GM12878 (cell line): ENCODE data around the gene OPN1SW. TPM values are rescaled to one million over a fixed set of nuclear protein-coding genes. Genes with fewer than 3 reads are reported as not detected.

Experiments used
- ATAC-seq: fragments of 200-7000 bp; cut with Tn5 transposase; 3 replicates; pipeline ENCODE4 v1.9.1; 2020; ENCODE audit warnings: mild to moderate bottlenecking, moderate library complexity
- BruUV-seq: library from RNA; stranded (reverse); fragments of 400-500 nt; replicated peaks from 2 replicates; lab custom pipeline; 2021; lab: Mats Ljungman, UMichigan
- CTCF ChIA-PET: fragments of 300-600 bp; sonication (Branson Sonifier 250); formaldehyde crosslinking; extraction: SDS; loops from one replicate; lab custom pipeline; 2021; ENCODE audit warnings: inconsistent platforms; lab: Yijun Ruan, JAX
- POLR2A ChIA-PET: fragments of 350-600 bp; formaldehyde crosslinking; extraction: SDS; loops from one replicate; lab custom pipeline; 2021; ENCODE audit warnings: inconsistent platforms; lab: Charles Lee
- RAD21 ChIA-PET: fragments of 300-600 bp; sonication (Branson Sonifier 250); formaldehyde crosslinking; loops from one replicate; lab custom pipeline; 2023; ENCODE audit warnings: antibody characterized with exemption; ENCODE audit not compliant: unreplicated experiment; lab: Charles Lee
- SMC1A ChIA-PET: fragments of 300-600 bp; sonication (Branson Sonifier 250); formaldehyde crosslinking; loops from one replicate; lab custom pipeline; 2023; ENCODE audit not compliant: unreplicated experiment, uncharacterized antibody; lab: Charles Lee
- DNase-seq: peaks from one replicate; pipeline ENCODE4 v3.0.0-alpha.2; 2011; ENCODE audit warnings: low read depth, low spot score
- FAIRE-seq: peaks from 3 replicates; lab custom pipeline; 2011; peaks lifted over from hg19 to GRCh38; lab: Jason Lieb, UNC
- H2AFZ ChIP-seq: 2 replicates; pipeline ENCODE4 v1.6.0; 2011; ENCODE audit warnings: low read depth, low read length, control low read depth; ENCODE audit not compliant: control insufficient read depth
- H3K27ac ChIP-seq: 2 replicates; pipeline ENCODE4 v1.5.1; 2011; ENCODE audit warnings: control low read depth; ENCODE audit not compliant: control insufficient read depth, insufficient read depth
- H3K27me3 ChIP-seq, 2 experiments: replicated peaks in 1 of 2; 2 replicates each; pipeline versions ENCODE4 v1.6.0 to v1.6.1; 2011; ENCODE audit warnings: low read length in 1 of 2; ENCODE audit not compliant: control insufficient read depth in 2 of 2, insufficient read depth in 2 of 2
- H3K36me3 ChIP-seq, 2 experiments: 2 replicates each; pipeline ENCODE4 v1.5.1; 2011; ENCODE audit warnings: low read length in 1 of 2; ENCODE audit not compliant: control insufficient read depth in 2 of 2, insufficient read depth in 2 of 2
- H3K4me1 ChIP-seq: 2 replicates; pipeline ENCODE4 v1.6.1; 2011; ENCODE audit warnings: mild to moderate bottlenecking, low read length, moderate library complexity, mixed read lengths; ENCODE audit not compliant: control insufficient read depth, insufficient read depth
- H3K4me2 ChIP-seq: 2 replicates; pipeline ENCODE4 v1.6.0; 2011; ENCODE audit warnings: control low read depth; ENCODE audit not compliant: control insufficient read depth, insufficient read depth
- H3K4me3 ChIP-seq: fragments of 200-600 bp; sonication (generic); 2 replicates; pipeline ENCODE4 v1.5.1; 2016
- H3K79me2 ChIP-seq: 2 replicates; pipeline ENCODE4 v1.6.0; 2011; ENCODE audit warnings: low read length; ENCODE audit not compliant: control insufficient read depth, insufficient read depth
- H3K9ac ChIP-seq: 2 replicates; pipeline ENCODE4 v1.8.0; 2011; ENCODE audit warnings: low read length, control low read depth, mixed read lengths; ENCODE audit not compliant: control insufficient read depth, insufficient read depth
- H3K9me3 ChIP-seq: replicated peaks from 3 replicates; pipeline ENCODE4 v1.5.1; 2011; ENCODE audit warnings: mild to moderate bottlenecking, low read length; ENCODE audit not compliant: control insufficient read depth, insufficient read depth
- H4K20me1 ChIP-seq: 2 replicates; pipeline ENCODE4 v1.6.0; 2011; ENCODE audit not compliant: control insufficient read depth, insufficient read depth
- GATAD2B ChIP-seq: fragments of 450-650 bp; conservative IDR thresholded peaks from 2 replicates; pipeline ENCODE4 v1.6.1; 2017; ENCODE audit warnings: low read depth, mild to moderate bottlenecking, moderate library complexity
- HDAC2 ChIP-seq: fragments of 200-600 bp; sonication (generic); IDR thresholded peaks from 2 replicates; pipeline ENCODE4 v1.6.1; 2017
- IRF5 ChIP-seq: fragments of 450-650 bp; IDR thresholded peaks from 2 replicates; pipeline ENCODE4 v1.6.1; 2017; ENCODE audit warnings: borderline replicate concordance
- MLLT1 ChIP-seq: fragments of 450-650 bp; IDR thresholded peaks from 2 replicates; pipeline ENCODE4 v1.6.1; 2016; ENCODE audit warnings: mild to moderate bottlenecking
- NFXL1 ChIP-seq: fragments of 450-650 bp; IDR thresholded peaks from 2 replicates; pipeline ENCODE4 v1.6.1; 2017; ENCODE audit warnings: antibody characterized with exemption, mild to moderate bottlenecking, borderline replicate concordance
- RELA ChIP-seq: fragments of 450-650 bp; IDR thresholded peaks from 2 replicates; pipeline ENCODE4 v1.8.0; 2014; ENCODE audit warnings: borderline replicate concordance; ENCODE audit not compliant: partially characterized antibody
- SMAD5 ChIP-seq: IDR thresholded peaks from 2 replicates; pipeline ENCODE4 v1.6.1; 2016; ENCODE audit warnings: antibody characterized with exemption, low read depth
- SUZ12 ChIP-seq: fragments of 200-600 bp; sonication (generic); IDR thresholded peaks from one replicate; pipeline ENCODE4 v1.6.1; 2018; ENCODE audit warnings: antibody characterized with exemption, mild to moderate bottlenecking; ENCODE audit not compliant: unreplicated experiment
- USF2 ChIP-seq: IDR thresholded peaks from 2 replicates; pipeline ENCODE4 v1.6.1; 2011; ENCODE audit warnings: low read depth, low read length, improper control_type of control experiment, borderline replicate concordance
- ZBTB11 ChIP-seq: fragments of 450-650 bp; formaldehyde crosslinking; IDR thresholded peaks from 2 replicates; pipeline ENCODE4 v1.5.0; 2022; ENCODE audit warnings: mild to moderate bottlenecking, missing genetic modification characterization
- WGBS: methylation state at CpG from one replicate; pipeline ENCODE4 v1.1.6; 2016; ENCODE audit warnings: low lambda C conversion rate; ENCODE audit not compliant: insufficient replicate concordance, insufficient coverage; ENCODE audit errors: missing lambda C conversion rate; 5-methylcytosine and 5-hydroxymethylcytosine counted together
- in situ Hi-C: fragments of 300-500 bp; cut with MboI; formaldehyde crosslinking; loops from 9 replicates; pipeline ENCODE4 v1.14.3; 2018; ENCODE audit warnings: mixed read lengths
- intact Hi-C: fragments of 100-400 bp; cut with micrococcal nuclease; formaldehyde crosslinking; loops from one replicate; pipeline ENCODE4 v1.14.2; 2022; ENCODE audit not compliant: unreplicated experiment
- polyA plus RNA-seq, 11 experiments: library from polyadenylated mRNA; depleted of rRNA in 4 of 11; unstranded in 6 of 11; stranded (reverse) in 5 of 11; fragments of >200 nt; fragmentation: Nextera tagmentation in 4 of 11; fragmentation: Illumina TruSeq in 1 of 11; extraction: Ambion mirVana in 4 of 11; extraction: Trizol in 1 of 11; gene quantifications; 1 replicate in 1 of 11; 2 replicates in 10 of 11; pipeline versions ENCODE4 v1.2.1 to v1.2.3, GENCODE V29; 2011 to 2016; ENCODE audit warnings: inconsistent platforms in 2 of 11, missing spikeins in 2 of 11, low read depth in 1 of 11
- total RNA-seq, 4 experiments: library from RNA; depleted of rRNA in 3 of 4; stranded (reverse); fragments of >200 nt in 3 of 4; fragmentation: Illumina TruSeq in 1 of 4; extraction: Trizol in 1 of 4; gene quantifications; 2 replicates each; pipeline versions ENCODE4 v1.2.1 to v1.2.3, GENCODE V29; 2013 to 2021

Gene OPN1SW
- total and polyA plus RNA-seq, 10 of the 15 experiments (the other 5 are each of a cell fraction or from before 2014, with no cell fraction given), result 0.11 to 0.35 (median 0.19) TPM; not detected in 6

GRCh38 chr7:128791121-128791971 is 15.8 kb upstream of the OPN1SW start, which contains the start of gene CCDC136 (continued):
- TF ChIP-seq MLLT1 (no peak), IRF5 (no peak), GATAD2B (peak; percentile 34), SUZ12 (no peak), NFXL1 (peak; percentile 89; the same call in 1 of the 2 replicates)

GRCh38 chr7:128790315-128791041 is 14.9 kb upstream of the OPN1SW start:
- intact Hi-C loops (loop anchor here (5.0 kb wide), 2 partner anchors 92 to 302 kb away; no protein-coding TSS in a partner anchor), in situ Hi-C loops (no loop called here)
- 16% methylated on average over 32 of the region's 45 CpGs for WGBS
- DNase-seq (no peak), ATAC-seq (peak; percentile 47), FAIRE-seq (no peak)
- no peaks in the 10 kb centered on the region for H3K9me3 ChIP-seq
- RAD21 ChIA-PET, result interaction anchor here (0.6 to 1.2 kb wide), 4 partner anchors 8 to 109 kb away, joined by 3 to 4 read pairs (median 3); no protein-coding TSS in a partner anchor
- H3K27me3 ChIP-seq, result peaks cover 2% of the 10 kb centered on the region in 2 experiments; a peak in 3 of 4 replicates
- SMC1A ChIA-PET, result no interaction called here
- POLR2A ChIA-PET, result interaction anchor here (0.6 kb wide), 2 partner anchors 28 to 50 kb away, joined by 3 read pairs; no protein-coding TSS in a partner anchor
- no peak overlapping the region for H3K9ac ChIP-seq
- BruUV-seq, result no TSS peak
- no peaks in the 10 kb centered on the region for H3K36me3 ChIP-seq
- CTCF ChIA-PET, result interaction anchor here (0.5 kb wide), 1 partner anchor 316 kb away, joined by 5 read pairs; no protein-coding TSS in a partner anchor
- peak overlapping the region; percentile 93 for H2AFZ ChIP-seq
- H3K4me1 ChIP-seq, result peaks cover 3% of the 10 kb centered on the region; the same call in 1 of the 2 replicates
- H3K4me2 ChIP-seq, result peak overlapping the region; percentile 87
- peak overlapping the region; percentile 87 for H3K4me3 ChIP-seq
- H4K20me1 ChIP-seq, result no peaks in the 10 kb centered on the region
- no peak overlapping the region for H3K27ac ChIP-seq
- no peaks in the 10 kb centered on the region for H3K79me2 ChIP-seq
- no peak for TF ChIP-seq SMAD5
- no peak for TF ChIP-seq ZBTB11 (CRISPR knock-in tag)
- TF ChIP-seq HDAC2, result no peak
- TF ChIP-seq RELA, result no peak
- no peak for TF ChIP-seq USF2
